SK-N-SH (cell line): ENCODE results near the gene HDAC7.

Experiments
- ELF1 ChIP-seq: IDR thresholded peaks from 2 replicates; pipeline ENCODE4 v1.4.0; 2012
- EP300 ChIP-seq, 2 experiments: IDR thresholded peaks; 2 replicates each; pipeline versions ENCODE4 v1.4.0 to v1.6.1; 2012; ENCODE audit warnings: borderline replicate concordance in 1 of 2, low read depth in 1 of 2, low read length in 1 of 2
- FOXJ3 ChIP-seq: sonication (generic); formaldehyde crosslinking; IDR thresholded peaks from 2 replicates; pipeline ENCODE4 v1.5.1; 2020; ENCODE audit warnings: mild to moderate bottlenecking, missing genetic modification reagents
- POLR2AphosphoS5 ChIP-seq: IDR thresholded peaks from 2 replicates; pipeline ENCODE4 v1.6.1; 2012; ENCODE audit warnings: low read depth, low read length
- SMC3 ChIP-seq: IDR thresholded peaks from 2 replicates; pipeline ENCODE4 v1.6.1; 2012; ENCODE audit warnings: low read depth, low read length, improper control_type of control experiment
- TF ChIP-seq, protein P1 (sequence below): fragments of 200-600 bp; sonication (generic); IDR thresholded peaks from 2 replicates; pipeline ENCODE4 v1.6.1; 2017; ENCODE audit warnings: antibody characterized with exemption, mild to moderate bottlenecking, moderate library complexity
- TF ChIP-seq, protein P2 (sequence below): IDR thresholded peaks from 2 replicates; pipeline ENCODE4 v1.4.0; 2012; ENCODE audit warnings: low read depth

DNA sequence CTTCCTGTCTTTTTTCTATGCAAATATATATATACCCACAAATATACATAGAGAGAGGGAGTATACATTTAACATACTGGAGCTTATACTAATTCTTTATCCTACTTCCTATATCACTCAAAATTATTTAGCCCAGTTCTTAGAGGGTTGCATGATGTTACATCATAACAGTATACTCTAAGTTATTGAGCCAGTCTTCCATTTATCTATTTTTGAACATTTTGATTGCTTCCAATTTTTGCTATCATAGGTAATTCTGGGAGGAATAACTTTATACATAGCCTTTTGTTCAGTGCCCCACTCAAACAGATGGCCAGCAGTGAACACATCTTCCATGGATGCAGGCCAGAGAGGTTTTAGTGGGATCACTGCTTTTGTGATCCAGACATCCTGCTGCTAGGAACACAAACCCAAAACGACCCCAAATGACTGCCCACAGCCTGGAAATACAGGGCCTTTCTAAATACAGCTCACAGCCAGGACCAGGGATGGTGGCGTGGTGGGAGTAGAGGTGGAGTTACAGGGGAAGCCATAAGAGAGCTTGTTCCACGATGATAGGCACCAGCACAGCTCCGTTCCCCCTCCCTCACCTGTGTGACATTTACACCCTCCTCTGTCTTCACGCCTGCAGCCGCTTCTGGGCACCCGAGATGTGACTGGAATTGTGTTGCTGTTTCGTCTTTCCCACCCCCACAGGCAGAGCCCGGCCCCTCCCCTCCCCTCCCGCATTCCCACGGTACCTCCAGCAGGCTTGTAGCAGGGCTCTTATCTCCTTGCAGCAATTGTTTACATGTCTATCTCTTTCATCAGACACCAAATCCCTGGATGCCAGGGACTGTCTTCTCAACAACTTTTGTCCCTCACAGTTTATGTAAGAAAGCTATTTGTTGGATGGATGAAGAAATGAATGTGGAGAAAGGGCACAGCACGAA is 30.7 kb upstream of the HDAC7 start:
- TF ChIP-seq EP300 (IDR thresholded peaks at IDR 0.05; ENCODE audit: borderline replicate concordance in 1 of 2, low read depth in 1 of 2, low read length in 1 of 2) (no peak), SMC3 (no peak), FOXJ3 (no peak), ELF1 (no peak), POLR2AphosphoS5 (no peak)
- TF ChIP-seq, protein P1, sequence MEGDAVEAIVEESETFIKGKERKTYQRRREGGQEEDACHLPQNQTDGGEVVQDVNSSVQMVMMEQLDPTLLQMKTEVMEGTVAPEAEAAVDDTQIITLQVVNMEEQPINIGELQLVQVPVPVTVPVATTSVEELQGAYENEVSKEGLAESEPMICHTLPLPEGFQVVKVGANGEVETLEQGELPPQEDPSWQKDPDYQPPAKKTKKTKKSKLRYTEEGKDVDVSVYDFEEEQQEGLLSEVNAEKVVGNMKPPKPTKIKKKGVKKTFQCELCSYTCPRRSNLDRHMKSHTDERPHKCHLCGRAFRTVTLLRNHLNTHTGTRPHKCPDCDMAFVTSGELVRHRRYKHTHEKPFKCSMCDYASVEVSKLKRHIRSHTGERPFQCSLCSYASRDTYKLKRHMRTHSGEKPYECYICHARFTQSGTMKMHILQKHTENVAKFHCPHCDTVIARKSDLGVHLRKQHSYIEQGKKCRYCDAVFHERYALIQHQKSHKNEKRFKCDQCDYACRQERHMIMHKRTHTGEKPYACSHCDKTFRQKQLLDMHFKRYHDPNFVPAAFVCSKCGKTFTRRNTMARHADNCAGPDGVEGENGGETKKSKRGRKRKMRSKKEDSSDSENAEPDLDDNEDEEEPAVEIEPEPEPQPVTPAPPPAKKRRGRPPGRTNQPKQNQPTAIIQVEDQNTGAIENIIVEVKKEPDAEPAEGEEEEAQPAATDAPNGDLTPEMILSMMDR, result no peak
- TF ChIP-seq, protein P2, sequence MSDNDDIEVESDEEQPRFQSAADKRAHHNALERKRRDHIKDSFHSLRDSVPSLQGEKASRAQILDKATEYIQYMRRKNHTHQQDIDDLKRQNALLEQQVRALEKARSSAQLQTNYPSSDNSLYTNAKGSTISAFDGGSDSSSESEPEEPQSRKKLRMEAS, result no peak
